HG03571 (cell line): Measurements from ENCODE around the gene DDX42.
"Not testable (repeated sequence)": the region's sequence is repeated elsewhere in the genome, so short reads cannot be mapped to it uniquely, and the experiment has no call there.

Experiments
- ATAC-seq: cut with Tn5 transposase; IDR thresholded peaks from one replicate; pipeline ENCODE4 v1.9.1; 2021; ENCODE audit not compliant: unreplicated experiment

Gene DDX42

GRCh38 chr17:63866625-63867024, 92.7 kb downstream of the DDX42 start:
- ATAC-seq: not testable (repeated sequence)
